Esophagus squamous epithelium (tissue), 5 donors: ENCODE results near the gene PTPRT. TPM values are rescaled to one million over a fixed set of nuclear protein-coding genes. Genes with fewer than 3 reads are reported as not detected.

Source experiments
- DNase-seq: peaks from one replicate; lab custom pipeline; 2025; lab: John Stamatoyannopoulos, UW
- H3K27ac ChIP-seq, 4 donors: fragments of 200-600 bp; sonication (generic); one replicate each; pipeline ENCODE4 v1.5.1; 2016 to 2019; ENCODE audit warnings: mild to moderate bottlenecking in 1 of 4
- H3K27me3 ChIP-seq, 4 donors: fragments of 200-600 bp; sonication (generic); 1 replicate in 3 of 4; 2 replicates in 1 of 4; pipeline versions ENCODE4 v1.5.1 to v1.6.0; 2017 to 2021; ENCODE audit warnings: antibody characterized with exemption in 1 of 4
- H3K36me3 ChIP-seq, 3 donors: fragments of 200-600 bp; sonication (generic); one replicate each; pipeline ENCODE4 v1.5.1; 2016 to 2019
- H3K4me1 ChIP-seq, 3 donors: fragments of 200-600 bp; sonication (generic); one replicate each; pipeline ENCODE4 v1.5.1; 2017 to 2019
- H3K4me3 ChIP-seq, 4 donors: fragments of 200-600 bp; sonication (generic); 1 replicate in 3 of 4; 2 replicates in 1 of 4; pipeline ENCODE4 v1.5.1; 2016 to 2019; ENCODE audit warnings: mild to moderate bottlenecking in 2 of 4, moderate library complexity in 1 of 4
- H3K9me3 ChIP-seq, 3 donors: fragments of 200-600 bp; sonication (generic); one replicate each; pipeline ENCODE4 v1.5.1; 2016 to 2019
- POLR2A ChIP-seq, 4 donors: fragments of 450-650 bp; IDR thresholded peaks; one replicate each; pipeline ENCODE4 v1.6.1; 2017; ENCODE audit warnings: antibody characterized with exemption in 4 of 4, mild to moderate bottlenecking in 4 of 4, moderate library complexity in 3 of 4
- WGBS, 2 donors: methylation state at CpG; one replicate each; pipeline ENCODE4 v1.1.5; 2018; 5-methylcytosine and 5-hydroxymethylcytosine counted together
- intact Hi-C: fragments of 100-400 bp; cut with DNase I; formaldehyde crosslinking; loops from one replicate; pipeline ENCODE4 v1.15.0; 2022
- small RNA-seq, 4 donors: library from RNA; depleted of rRNA; stranded (forward); fragments of <200 nt; gene quantifications; one replicate each; pipeline ENCODE3, GENCODE V24; 2016
- total RNA-seq, 4 donors: library from RNA; depleted of rRNA; stranded (reverse); fragments of >200 nt; gene quantifications; one replicate each; pipeline ENCODE4 v1.1.0, GENCODE V29; 2016
- TF ChIP-seq, protein P1 (sequence below), 6 experiments: fragments of 450-650 bp in 4 of 6; fragments of 200-600 bp in 2 of 6; sonication (generic) in 2 of 6; IDR thresholded peaks; one replicate each; pipeline ENCODE4 v1.5.1; 2016 to 2019; ENCODE audit warnings: antibody characterized with exemption in 6 of 6, mild to moderate bottlenecking in 4 of 6, moderate library complexity in 4 of 6
- donor health status: DM: yes; HTN: yes; CAD: no.

PTPRT gene
- total RNA-seq, 4 donors from 2014 or later, result under 0.01 to 0.06 TPM; not detected in 2

DNA sequence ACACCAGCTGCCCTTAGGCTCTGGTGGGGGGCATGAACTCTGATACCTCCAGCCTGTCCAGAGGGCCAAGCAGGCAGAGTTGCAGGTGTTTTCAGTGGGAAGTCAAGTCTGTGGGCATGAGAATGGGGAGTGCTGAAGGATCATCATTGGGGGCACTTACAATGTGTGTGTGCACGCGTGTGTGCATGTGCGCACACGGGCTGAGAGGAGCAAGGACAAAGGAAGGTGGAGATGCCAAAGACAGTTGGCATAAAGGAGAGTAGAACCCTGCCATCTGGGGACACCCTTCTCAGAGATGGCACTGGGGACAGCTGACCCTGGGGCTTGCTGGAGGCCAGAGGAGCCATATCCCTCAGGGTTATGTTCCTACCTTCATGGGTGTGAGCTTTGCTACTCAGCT is 1163.1 kb downstream of the PTPRT start:
- no peaks in the 10 kb centered on the region for H3K4me1 ChIP-seq
- no peaks in the 10 kb centered on the region for H3K36me3 ChIP-seq
- no peaks in the 10 kb centered on the region for H3K9me3 ChIP-seq
- intact Hi-C loops, result no loop called here
- WGBS, 2 donors, result 97% methylated on average over 4 of the region's 4 CpGs
- no peak overlapping the region for H3K27ac ChIP-seq
- DNase-seq, result no peak
- H3K4me3 ChIP-seq, result no peak overlapping the region
- no peak for TF ChIP-seq POLR2A (IDR thresholded peaks at IDR 0.05)
- TF ChIP-seq, protein P1, sequence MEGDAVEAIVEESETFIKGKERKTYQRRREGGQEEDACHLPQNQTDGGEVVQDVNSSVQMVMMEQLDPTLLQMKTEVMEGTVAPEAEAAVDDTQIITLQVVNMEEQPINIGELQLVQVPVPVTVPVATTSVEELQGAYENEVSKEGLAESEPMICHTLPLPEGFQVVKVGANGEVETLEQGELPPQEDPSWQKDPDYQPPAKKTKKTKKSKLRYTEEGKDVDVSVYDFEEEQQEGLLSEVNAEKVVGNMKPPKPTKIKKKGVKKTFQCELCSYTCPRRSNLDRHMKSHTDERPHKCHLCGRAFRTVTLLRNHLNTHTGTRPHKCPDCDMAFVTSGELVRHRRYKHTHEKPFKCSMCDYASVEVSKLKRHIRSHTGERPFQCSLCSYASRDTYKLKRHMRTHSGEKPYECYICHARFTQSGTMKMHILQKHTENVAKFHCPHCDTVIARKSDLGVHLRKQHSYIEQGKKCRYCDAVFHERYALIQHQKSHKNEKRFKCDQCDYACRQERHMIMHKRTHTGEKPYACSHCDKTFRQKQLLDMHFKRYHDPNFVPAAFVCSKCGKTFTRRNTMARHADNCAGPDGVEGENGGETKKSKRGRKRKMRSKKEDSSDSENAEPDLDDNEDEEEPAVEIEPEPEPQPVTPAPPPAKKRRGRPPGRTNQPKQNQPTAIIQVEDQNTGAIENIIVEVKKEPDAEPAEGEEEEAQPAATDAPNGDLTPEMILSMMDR (IDR thresholded peaks at IDR 0.05), result no peak
- H3K27me3 ChIP-seq, result peaks cover 0 to 5% (median 0%) of the 10 kb centered on the region in 4 donors

DNA sequence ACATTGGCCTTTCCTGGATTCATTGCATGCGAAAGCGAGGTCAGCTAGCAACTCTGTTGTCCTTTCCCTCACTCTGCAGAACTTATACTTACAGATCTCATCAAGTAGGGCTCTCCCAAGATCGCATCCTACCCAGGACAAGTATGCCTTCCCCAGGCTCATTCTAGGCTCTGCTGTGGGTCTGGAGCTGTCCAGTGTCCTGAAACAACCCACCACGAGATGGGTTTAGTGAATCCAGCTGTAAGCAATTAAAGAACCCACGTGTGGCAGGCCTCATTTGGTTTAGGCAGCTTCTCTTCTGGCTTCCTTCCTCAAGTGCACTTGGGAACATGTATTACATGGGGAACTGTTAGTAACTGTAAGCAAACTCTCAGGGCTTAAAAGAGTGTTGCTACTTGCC is 1165.1 kb downstream of the PTPRT start:
- intact Hi-C loops, result no loop called here
- TF ChIP-seq, protein P1 (IDR thresholded peaks at IDR 0.05), result no peak
- no peak for DNase-seq
- Histone ChIP-seq H3K4me1 (no peaks in the 10 kb centered on the region), H3K36me3 (no peaks in the 10 kb centered on the region), H3K27ac (no peak overlapping the region), H3K4me3 (no peak overlapping the region), H3K9me3 (no peaks in the 10 kb centered on the region), H3K27me3 (no peaks in the 10 kb centered on the region)
- WGBS, 2 donors, result 34 to 38% methylated on average over 5 of the region's 5 CpGs

Small RNAs within 50 kb of the gene (small RNA-seq; reads per million reads assigned to genes)
- gene RN7SKP100, result 0 reads per million in 4 donors
